Ascending aorta (tissue), 2 donors: ENCODE data around the gene PARD3B. TPM values are rescaled to one million over a fixed set of nuclear protein-coding genes. Genes with fewer than 3 reads are reported as not detected.
A peak's percentile ranks its signal among the peaks of the same experiment; 100 is the strongest.

ENCODE experiments used
- DNase-seq, 2 donors: peaks; one replicate each; pipeline ENCODE4 v3.0.0-alpha.2; 2019; ENCODE audit warnings: low spot score in 2 of 2
- H3K27ac ChIP-seq, 2 donors: fragments of 200-600 bp; sonication (generic); one replicate each; pipeline ENCODE4 v1.5.1; 2016 to 2017; ENCODE audit warnings: mild to moderate bottlenecking in 1 of 2
- H3K27me3 ChIP-seq: fragments of 200-600 bp; sonication (generic); one replicate; pipeline ENCODE4 v1.5.1; 2017
- H3K36me3 ChIP-seq, 2 donors: fragments of 200-600 bp; sonication (generic); one replicate each; pipeline ENCODE4 v1.5.1; 2016
- H3K4me1 ChIP-seq, 2 donors: fragments of 200-600 bp; sonication (generic); one replicate each; pipeline ENCODE4 v1.5.1; 2016 to 2017; ENCODE audit warnings: mild to moderate bottlenecking in 1 of 2
- H3K4me3 ChIP-seq, 2 donors: fragments of 200-600 bp; sonication (generic); one replicate each; pipeline ENCODE4 v1.5.1; 2016 to 2017; ENCODE audit warnings: mild to moderate bottlenecking in 1 of 2
- H3K9me3 ChIP-seq, 2 donors: fragments of 200-600 bp; sonication (generic); one replicate each; pipeline ENCODE4 v1.5.1; 2016
- CTCF ChIP-seq, 3 experiments: fragments of 200-600 bp in 2 of 3; fragments of 450-650 bp in 1 of 3; sonication (generic) in 2 of 3; IDR thresholded peaks; one replicate each; pipeline ENCODE4 v1.5.1; 2016 to 2019; ENCODE audit warnings: antibody characterized with exemption in 3 of 3, mild to moderate bottlenecking in 1 of 3, moderate library complexity in 1 of 3
- intact Hi-C: fragments of 100-400 bp; cut with DNase I; formaldehyde crosslinking; loops from one replicate; pipeline ENCODE4 v1.15.1; 2023
- total RNA-seq: library from RNA; depleted of rRNA; stranded (reverse); fragments of >200 nt; gene quantifications from one replicate; pipeline ENCODE4 v1.1.0, GENCODE V29; 2016

PARD3B gene
- total RNA-seq, 1 donor from 2014 or later, result 9.5 TPM

GRCh38 chr2:204840504-204840903 is 295.2 kb downstream of the PARD3B start:
- no peak for DNase-seq
- H3K4me1 ChIP-seq, result peaks cover 0 to 12% of the 10 kb centered on the region in 2 donors
- H3K27ac ChIP-seq, result no peak overlapping the region
- H3K27me3 ChIP-seq, result no peaks in the 10 kb centered on the region
- intact Hi-C loops, result no loop called here
- no peak for TF ChIP-seq CTCF (IDR thresholded peaks at IDR 0.05)
- no peaks in the 10 kb centered on the region for H3K36me3 ChIP-seq
- H3K4me3 ChIP-seq, result no peak overlapping the region
- no peaks in the 10 kb centered on the region for H3K9me3 ChIP-seq

GRCh38 chr2:204842068-204842467 is 296.8 kb downstream of the PARD3B start:
- no peaks in the 10 kb centered on the region for H3K27me3 ChIP-seq

GRCh38 chr2:204842661-204843485 is 297.6 kb downstream of the PARD3B start:
- intact Hi-C loops, result no loop called here
- no peak overlapping the region for H3K4me3 ChIP-seq
- H3K36me3 ChIP-seq, result no peaks in the 10 kb centered on the region
- TF ChIP-seq CTCF (IDR thresholded peaks at IDR 0.05), result no peak
- H3K9me3 ChIP-seq, result no peaks in the 10 kb centered on the region
- H3K4me1 ChIP-seq, result peaks cover 0 to 12% of the 10 kb centered on the region in 2 donors
- H3K27me3 ChIP-seq, result no peaks in the 10 kb centered on the region
- H3K27ac ChIP-seq, result peak overlapping the region; percentile 17 to 36
- peak in 1 of 2 donors; percentile 72 for DNase-seq

More at GRCh38 chr2:204842068-204842467, 296.8 kb downstream of the PARD3B start:
- intact Hi-C loops, result no loop called here
- Histone ChIP-seq H3K4me1 (peaks cover 0 to 12% of the 10 kb centered on the region in 2 donors), H3K4me3 (no peak overlapping the region), H3K27ac (peak overlapping the region in 1 of 2 donors; percentile 17), H3K9me3 (no peaks in the 10 kb centered on the region), H3K36me3 (no peaks in the 10 kb centered on the region)
- DNase-seq, result no peak
- TF ChIP-seq CTCF (IDR thresholded peaks at IDR 0.05), result no peak

GRCh38 chr2:204846471-204846870 is 301.2 kb downstream of the PARD3B start:
- intact Hi-C loops, result no loop called here
- DNase-seq, result no peak
- H3K4me1 ChIP-seq, result peaks cover 0 to 12% of the 10 kb centered on the region in 2 donors
- H3K9me3 ChIP-seq, result no peaks in the 10 kb centered on the region
- H3K36me3 ChIP-seq, result no peaks in the 10 kb centered on the region
- no peak for TF ChIP-seq CTCF (IDR thresholded peaks at IDR 0.05)
- no peak overlapping the region for H3K27ac ChIP-seq
- no peak overlapping the region for H3K4me3 ChIP-seq
- H3K27me3 ChIP-seq, result no peaks in the 10 kb centered on the region

GRCh38 chr2:204849892-204850291 is 304.6 kb downstream of the PARD3B start:
- no peak for DNase-seq
- no peaks in the 10 kb centered on the region for H3K36me3 ChIP-seq
- H3K27ac ChIP-seq, result no peak overlapping the region
- no peaks in the 10 kb centered on the region for H3K9me3 ChIP-seq
- H3K4me1 ChIP-seq, result no peaks in the 10 kb centered on the region
- no peak for TF ChIP-seq CTCF (IDR thresholded peaks at IDR 0.05)
- H3K4me3 ChIP-seq, result no peak overlapping the region
- no peaks in the 10 kb centered on the region for H3K27me3 ChIP-seq
- intact Hi-C loops, result no loop called here
